ENCODE results near the gene RIOK3. TPM values are rescaled to one million over a fixed set of nuclear protein-coding genes. Genes with fewer than 3 reads are reported as not detected.

RIOK3 gene
- total RNA-seq, 4 donors from 2014 or later: 77.3 to 220 (median 114) TPM

DNA sequence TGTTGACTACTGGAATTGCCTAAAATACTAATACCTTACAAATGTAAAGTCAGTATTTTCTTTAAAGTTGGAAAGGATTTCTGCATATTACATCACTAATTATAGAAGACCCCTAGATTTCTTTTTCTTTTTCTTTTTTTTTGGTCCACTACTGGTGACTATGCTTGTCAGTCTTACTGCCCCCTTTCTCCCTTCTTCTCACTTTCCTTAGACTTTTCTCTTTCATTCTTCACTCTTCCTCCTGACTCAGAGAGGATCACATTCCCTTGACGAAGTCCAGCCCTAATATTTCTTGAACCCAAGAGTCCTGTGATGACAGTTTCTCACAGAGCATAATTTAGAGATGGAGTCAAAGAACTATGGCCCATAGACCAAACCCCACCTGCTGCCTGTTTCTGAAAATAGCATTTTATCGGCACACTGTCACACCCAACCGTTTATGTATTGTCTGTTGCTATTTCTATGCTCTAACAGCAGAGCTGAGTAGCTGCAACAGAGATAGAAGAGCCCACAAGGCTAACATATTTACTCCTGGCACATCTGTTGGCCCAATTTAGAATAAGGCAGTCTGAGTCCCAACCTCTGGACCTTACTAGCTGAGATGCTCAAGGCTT lies 40.6 kb upstream of the RIOK3 start:
- no peak for ATAC-seq
- Histone ChIP-seq H3K9me3 (no peaks in the 10 kb centered on the region), H3K4me3 (no peak overlapping the region), H3K4me1 (no peaks in the 10 kb centered on the region), H3K27ac (no peak overlapping the region), H3K27me3 (no peaks in the 10 kb centered on the region), H3K36me3 (no peaks in the 10 kb centered on the region)
- in situ Hi-C loops (cut with MboI; ENCODE audit: low sequenced_read_pairs in 4 of 4): loop anchor here in 1 of 4 donors (25.0 kb wide), 1 partner anchor 475 kb away; the partner anchor contains the start of gene RBBP8
- intact Hi-C loops (cut with DNase I; ENCODE audit: low total_unique reads): loop anchor here (2.0 kb wide), 1 partner anchor 278 kb away; the partner anchor contains the start of gene CABLES1
- TF ChIP-seq POLR2A (IDR thresholded peaks at IDR 0.05): no peak
- TF ChIP-seq, protein P1, sequence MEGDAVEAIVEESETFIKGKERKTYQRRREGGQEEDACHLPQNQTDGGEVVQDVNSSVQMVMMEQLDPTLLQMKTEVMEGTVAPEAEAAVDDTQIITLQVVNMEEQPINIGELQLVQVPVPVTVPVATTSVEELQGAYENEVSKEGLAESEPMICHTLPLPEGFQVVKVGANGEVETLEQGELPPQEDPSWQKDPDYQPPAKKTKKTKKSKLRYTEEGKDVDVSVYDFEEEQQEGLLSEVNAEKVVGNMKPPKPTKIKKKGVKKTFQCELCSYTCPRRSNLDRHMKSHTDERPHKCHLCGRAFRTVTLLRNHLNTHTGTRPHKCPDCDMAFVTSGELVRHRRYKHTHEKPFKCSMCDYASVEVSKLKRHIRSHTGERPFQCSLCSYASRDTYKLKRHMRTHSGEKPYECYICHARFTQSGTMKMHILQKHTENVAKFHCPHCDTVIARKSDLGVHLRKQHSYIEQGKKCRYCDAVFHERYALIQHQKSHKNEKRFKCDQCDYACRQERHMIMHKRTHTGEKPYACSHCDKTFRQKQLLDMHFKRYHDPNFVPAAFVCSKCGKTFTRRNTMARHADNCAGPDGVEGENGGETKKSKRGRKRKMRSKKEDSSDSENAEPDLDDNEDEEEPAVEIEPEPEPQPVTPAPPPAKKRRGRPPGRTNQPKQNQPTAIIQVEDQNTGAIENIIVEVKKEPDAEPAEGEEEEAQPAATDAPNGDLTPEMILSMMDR (IDR thresholded peaks at IDR 0.05 in 4 of 5, conservative IDR thresholded peaks at IDR 0.05 in 1 of 5): no peak
- no peak for DNase-seq

DNA sequence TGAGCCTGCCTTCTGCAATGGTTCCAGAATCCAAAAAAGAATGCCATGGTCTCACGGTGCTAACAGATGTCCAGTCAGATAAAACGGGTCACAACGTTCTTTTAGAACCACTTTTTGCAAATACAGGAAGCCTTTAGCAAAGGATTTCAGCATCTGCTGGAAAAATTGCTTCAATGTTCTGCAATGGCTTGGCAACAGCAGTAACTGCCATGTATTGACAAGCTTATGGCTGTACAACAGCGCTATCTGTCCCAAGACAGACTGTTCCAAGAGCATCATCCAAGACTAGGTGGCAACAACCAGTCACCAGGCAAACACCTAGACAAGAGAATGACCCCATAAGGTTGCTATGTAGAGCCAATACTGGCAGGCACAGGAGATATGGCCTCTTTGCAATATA lies 37.6 kb upstream of the RIOK3 start:
- in situ Hi-C loops (cut with MboI; ENCODE audit: low sequenced_read_pairs in 4 of 4) (loop anchor here in 1 of 4 donors (25.0 kb wide), 1 partner anchor 478 kb away; the partner anchor contains the start of gene RBBP8), intact Hi-C loops (cut with DNase I; ENCODE audit: low total_unique reads) (no loop called here)
- DNase-seq (no peak), ATAC-seq (no peak)
- H3K36me3 ChIP-seq: no peaks in the 10 kb centered on the region
- no peak overlapping the region for H3K27ac ChIP-seq
- no peaks in the 10 kb centered on the region for H3K9me3 ChIP-seq
- TF ChIP-seq, protein P1 (IDR thresholded peaks at IDR 0.05 in 4 of 5, conservative IDR thresholded peaks at IDR 0.05 in 1 of 5): no peak
- TF ChIP-seq POLR2A (IDR thresholded peaks at IDR 0.05): no peak
- no peaks in the 10 kb centered on the region for H3K27me3 ChIP-seq
- no peaks in the 10 kb centered on the region for H3K4me1 ChIP-seq
- no peak overlapping the region for H3K4me3 ChIP-seq

DNA sequence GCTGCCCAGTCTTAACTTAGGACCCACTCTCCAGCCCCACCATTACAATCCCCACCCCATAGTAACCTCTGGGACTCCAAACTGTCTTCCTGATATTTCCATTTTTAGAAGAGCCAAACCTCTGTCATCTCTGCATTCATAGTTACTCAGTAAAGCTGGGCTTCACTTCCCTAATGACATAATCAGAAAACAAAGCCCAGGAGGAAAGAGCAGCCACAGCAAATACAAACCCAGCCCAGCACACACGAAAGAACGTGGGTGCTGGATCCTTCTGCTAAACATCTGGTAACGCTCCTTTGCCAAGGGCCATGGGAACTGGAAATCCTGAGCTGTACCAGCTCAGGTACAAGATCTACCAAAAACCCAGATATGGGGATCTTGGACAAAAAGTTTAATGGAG lies 36.8 kb upstream of the RIOK3 start:
- no peak overlapping the region for H3K4me3 ChIP-seq
- TF ChIP-seq POLR2A (IDR thresholded peaks at IDR 0.05): no peak
- TF ChIP-seq, protein P1 (IDR thresholded peaks at IDR 0.05 in 4 of 5, conservative IDR thresholded peaks at IDR 0.05 in 1 of 5): no peak
- in situ Hi-C loops (cut with MboI; ENCODE audit: low sequenced_read_pairs in 4 of 4) (loop anchor here in 1 of 4 donors (25.0 kb wide), 1 partner anchor 479 kb away; the partner anchor contains the start of gene RBBP8), intact Hi-C loops (cut with DNase I; ENCODE audit: low total_unique reads) (no loop called here)
- H3K36me3 ChIP-seq: no peaks in the 10 kb centered on the region
- H3K27me3 ChIP-seq: no peaks in the 10 kb centered on the region
- no peaks in the 10 kb centered on the region for H3K9me3 ChIP-seq
- ATAC-seq (no peak), DNase-seq (no peak)
- no peaks in the 10 kb centered on the region for H3K4me1 ChIP-seq
- H3K27ac ChIP-seq: no peak overlapping the region

DNA sequence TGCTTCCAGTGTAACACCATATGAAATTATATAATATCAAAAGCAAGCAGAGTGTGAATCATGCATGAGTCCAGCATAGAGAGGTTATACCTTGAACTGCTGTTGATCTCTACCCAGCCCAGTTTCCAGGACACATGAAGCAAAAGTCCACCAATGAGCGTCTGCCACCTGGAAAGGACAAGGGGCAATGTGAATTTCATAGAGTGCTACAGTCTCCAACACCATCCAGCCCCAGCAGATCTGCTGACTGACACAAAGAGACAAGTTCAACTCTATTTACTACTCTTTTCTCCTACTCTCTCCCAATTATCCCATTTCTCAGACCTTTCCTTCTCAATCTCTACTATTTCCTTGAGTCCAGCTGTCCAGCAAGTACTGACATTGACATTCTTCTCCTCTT lies 31.8 kb upstream of the RIOK3 start:
- H3K4me1 ChIP-seq: peaks cover 0 to 5% of the 10 kb centered on the region in 2 donors
- no peak for TF ChIP-seq POLR2A (IDR thresholded peaks at IDR 0.05)
- TF ChIP-seq, protein P1 (IDR thresholded peaks at IDR 0.05 in 4 of 5, conservative IDR thresholded peaks at IDR 0.05 in 1 of 5): no peak
- no peak overlapping the region for H3K4me3 ChIP-seq
- DNase-seq (no peak), ATAC-seq (no peak)
- H3K9me3 ChIP-seq: no peaks in the 10 kb centered on the region
- in situ Hi-C loops (cut with MboI; ENCODE audit: low sequenced_read_pairs in 4 of 4): loop anchor here in 1 of 4 donors (25.0 kb wide), 1 partner anchor 484 kb away; the partner anchor contains the start of gene RBBP8
- H3K27me3 ChIP-seq: no peaks in the 10 kb centered on the region
- intact Hi-C loops (cut with DNase I; ENCODE audit: low total_unique reads): no loop called here
- no peaks in the 10 kb centered on the region for H3K36me3 ChIP-seq
- H3K27ac ChIP-seq: no peak overlapping the region
